Activated CD4-positive, alpha-beta T cell treated with anti-CD3 and anti-CD28 coated beads for 1 hour (primary cell): ENCODE measurements around the gene SLC11A2.
"Not testable (repeated sequence)": the region's sequence is repeated elsewhere in the genome, so short reads cannot be mapped to it uniquely, and the experiment has no call there.

Experiments used
- DNase-seq: peaks from one replicate; pipeline ENCODE4 v3.0.0-alpha.2; 2020

SLC11A2 gene

DNA sequence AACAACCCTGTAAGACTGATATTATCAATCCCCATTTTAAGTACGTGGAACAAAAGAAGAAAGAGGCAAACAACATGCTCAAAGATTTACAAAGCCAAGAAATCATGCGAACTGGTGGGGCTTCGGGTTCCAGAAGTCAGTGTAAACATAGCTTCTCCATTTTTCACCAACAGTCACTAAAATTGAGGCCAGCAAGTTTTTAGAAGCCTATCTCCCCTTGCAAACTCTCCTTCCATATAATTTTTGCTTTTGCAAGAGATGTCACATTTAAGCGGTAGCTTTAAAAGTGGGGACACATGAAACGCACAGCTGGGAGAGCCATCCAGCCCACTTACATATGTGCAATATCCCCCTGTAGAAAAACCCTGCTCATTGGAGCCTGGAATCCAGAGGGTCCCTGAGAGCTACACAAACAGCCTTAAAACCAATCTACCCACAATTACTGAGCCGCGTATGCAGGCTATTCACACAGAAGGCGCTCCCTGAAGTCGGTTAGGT is 797 bp downstream of the SLC11A2 start:
- no peak for DNase-seq

DNA sequence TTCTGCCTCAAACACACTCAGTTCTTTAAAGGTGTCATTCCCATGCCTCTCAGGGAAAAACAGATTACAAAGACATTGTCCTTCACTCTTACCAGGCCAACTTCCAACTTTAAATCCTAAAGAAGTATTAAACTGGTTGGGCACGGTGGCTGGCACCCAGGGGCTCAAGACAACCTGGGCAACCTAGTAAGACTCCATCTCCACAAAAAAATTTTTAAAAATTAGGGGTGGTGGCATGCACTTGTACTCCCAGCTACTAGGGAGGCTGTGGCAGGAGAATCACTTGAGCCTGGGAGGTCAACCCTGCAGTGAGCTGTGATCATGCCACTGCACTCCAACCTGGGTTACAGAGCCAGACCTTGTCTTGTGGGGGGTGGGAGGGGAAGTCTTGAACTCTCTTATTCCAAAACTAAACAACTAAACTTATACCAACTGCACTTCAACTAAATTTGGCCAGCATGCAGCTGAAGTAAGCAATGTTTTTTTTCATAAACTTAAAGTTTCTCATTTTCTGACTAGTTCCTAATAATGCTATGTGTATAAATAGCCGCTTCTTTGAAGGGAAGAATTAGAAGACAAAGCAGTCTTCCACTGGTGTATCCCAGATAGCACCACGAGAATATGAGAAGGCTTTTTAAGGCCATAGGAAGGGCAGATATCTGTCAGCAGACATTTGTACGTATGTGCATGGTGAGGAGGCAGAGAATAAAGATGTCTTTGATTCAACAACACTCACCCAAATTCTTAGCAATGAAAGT is 2.4 kb downstream of the SLC11A2 start:
- no peak for DNase-seq

DNA sequence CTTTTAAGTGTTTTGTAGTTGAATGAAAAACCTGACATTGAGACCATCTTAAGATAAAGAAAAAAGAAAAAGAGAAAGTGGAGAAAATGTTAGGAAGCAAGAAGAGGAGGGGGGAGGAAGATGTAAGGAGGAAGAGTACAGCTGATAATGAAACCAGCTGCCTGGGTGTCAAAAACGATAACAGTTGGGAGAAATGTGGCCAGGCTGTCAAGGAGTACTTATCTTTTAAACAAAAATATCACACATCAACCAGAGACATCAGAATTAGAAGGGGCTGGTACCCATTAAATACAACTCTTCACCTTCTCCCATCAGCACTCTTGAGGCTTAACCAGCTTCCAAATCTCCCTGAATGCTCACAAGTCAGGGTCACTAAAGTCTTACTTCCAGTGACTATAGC is 4.5 kb downstream of the SLC11A2 start:
- DNase-seq: no peak

DNA sequence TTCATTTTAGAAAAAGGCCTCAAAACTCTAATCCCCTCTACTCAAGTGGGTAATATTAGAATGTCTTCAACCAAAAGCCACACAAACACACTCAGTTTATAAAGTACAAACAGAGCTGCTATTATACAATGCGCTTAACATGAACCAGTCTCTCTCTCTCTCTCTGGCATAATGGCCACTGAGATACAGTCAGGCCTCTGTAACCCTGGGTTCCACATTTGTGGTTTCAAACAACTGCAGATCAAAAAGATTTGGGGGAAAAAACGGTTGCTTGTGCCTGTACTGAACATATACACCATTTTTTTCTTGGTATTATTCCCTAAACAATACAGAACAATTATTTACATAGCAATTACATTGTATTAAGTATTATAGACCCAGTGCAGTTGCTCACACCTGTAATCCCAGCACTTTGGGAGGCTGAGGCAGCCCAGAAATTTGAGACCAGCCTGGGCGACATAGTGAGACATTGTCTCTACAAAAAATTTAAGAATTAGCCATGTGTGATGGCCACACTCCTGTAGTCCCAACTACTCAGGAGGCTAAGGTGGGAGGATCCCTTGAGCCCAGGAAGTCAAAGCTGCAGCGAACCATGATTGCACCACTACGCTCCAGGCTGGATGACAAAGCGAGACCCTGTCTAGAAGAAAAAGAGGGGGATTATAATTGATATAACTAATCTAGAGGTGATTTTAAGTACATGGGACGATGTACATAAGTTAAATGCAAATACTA is 5.6 kb downstream of the SLC11A2 start:
- DNase-seq: no peak

DNA sequence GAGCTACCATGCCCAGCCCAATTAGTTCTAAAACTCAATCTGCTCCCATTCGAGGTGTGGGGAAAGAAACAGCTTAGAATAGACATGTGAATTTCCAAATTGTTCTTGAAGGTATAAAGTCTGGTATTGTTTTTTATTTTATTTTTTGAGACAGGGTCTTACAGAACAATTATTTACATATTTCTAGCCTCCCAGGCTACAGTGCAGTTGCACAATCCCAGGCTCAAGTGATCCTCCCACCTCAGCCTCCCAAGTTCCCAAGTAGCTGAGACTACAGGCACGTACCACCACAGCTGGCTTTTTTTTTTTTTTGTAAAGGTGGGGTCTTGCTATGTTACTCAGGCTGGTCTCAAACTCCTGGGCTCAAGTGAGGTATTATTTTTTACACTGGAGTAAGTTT is 6.3 kb downstream of the SLC11A2 start:
- DNase-seq: no peak

DNA sequence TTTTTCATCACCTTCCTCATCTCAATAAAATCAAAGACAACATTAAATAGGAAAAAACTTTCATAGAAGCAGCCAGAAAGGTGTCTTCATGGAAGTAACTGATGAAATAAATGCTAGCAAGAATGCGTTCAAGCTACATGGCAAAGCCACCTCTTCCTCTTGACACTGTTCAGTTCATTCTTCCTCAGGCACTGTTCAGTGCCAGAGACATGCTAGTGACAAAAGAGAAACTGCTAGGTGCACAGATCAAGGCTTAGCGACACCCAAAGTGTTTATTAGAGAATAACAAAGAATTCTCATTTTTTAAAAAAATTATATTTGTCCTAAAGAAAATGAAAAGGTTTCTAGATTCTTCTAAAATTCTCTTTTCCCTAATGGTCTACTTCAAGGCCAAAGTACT is 7.2 kb downstream of the SLC11A2 start:
- DNase-seq: no peak

DNA sequence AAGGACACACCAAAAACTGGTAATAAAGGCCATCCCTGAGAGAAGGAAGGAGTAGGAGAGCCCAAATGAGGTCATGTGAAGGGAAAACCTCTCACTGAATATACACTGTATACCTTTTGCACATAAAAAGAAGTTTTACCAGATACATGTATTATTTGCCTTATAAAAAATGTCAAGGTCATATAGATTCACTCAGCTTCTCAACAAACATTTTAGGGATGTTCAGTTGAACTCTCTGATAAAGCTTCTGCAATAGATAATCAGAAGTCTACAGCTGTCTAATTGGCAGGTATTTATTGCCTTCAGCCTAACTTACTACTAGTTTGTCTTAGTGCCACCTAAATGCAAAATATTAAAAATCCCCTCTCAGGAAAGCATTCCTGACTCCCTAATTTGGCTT is 8.7 kb downstream of the SLC11A2 start:
- DNase-seq: no peak

DNA sequence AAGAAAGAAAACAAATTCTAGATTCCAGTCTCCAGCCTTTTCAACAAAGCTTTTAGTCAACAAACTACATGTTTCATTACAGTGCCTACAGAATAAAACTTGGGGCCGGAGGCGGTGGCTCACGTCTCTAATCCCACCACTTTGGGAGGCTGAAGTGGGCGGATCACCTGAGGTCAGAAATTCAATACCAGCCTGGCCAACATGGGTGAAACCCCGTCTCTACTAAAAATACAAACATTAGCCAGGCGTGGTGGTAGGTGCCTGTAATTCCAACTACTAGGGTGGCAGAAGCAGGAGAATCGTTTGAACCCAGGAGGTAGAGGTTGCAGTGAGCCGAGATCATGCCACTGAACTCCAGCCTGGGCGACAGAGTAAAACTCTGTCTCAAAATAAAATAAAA is 11.7 kb downstream of the SLC11A2 start:
- not testable (repeated sequence) for DNase-seq

DNA sequence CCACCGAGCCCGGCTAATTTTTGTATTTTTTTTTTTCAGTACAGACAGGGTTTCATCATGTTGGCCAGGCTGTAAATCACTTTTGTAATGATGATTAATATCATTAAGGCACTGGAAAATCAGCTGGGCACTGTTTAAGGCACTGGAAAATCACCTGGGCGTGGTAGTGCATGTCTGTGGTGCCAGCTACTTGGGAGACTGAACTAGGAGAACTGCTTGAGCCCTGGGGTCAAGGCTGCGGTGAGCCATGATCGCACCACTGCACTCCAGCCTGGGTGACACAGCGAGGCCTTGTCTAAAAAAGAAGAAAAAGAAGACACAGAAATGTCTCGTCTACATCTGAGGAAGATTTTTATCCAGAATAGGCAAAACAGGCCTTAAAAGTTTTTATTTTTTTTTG is 12.7 kb downstream of the SLC11A2 start:
- no peak for DNase-seq

DNA sequence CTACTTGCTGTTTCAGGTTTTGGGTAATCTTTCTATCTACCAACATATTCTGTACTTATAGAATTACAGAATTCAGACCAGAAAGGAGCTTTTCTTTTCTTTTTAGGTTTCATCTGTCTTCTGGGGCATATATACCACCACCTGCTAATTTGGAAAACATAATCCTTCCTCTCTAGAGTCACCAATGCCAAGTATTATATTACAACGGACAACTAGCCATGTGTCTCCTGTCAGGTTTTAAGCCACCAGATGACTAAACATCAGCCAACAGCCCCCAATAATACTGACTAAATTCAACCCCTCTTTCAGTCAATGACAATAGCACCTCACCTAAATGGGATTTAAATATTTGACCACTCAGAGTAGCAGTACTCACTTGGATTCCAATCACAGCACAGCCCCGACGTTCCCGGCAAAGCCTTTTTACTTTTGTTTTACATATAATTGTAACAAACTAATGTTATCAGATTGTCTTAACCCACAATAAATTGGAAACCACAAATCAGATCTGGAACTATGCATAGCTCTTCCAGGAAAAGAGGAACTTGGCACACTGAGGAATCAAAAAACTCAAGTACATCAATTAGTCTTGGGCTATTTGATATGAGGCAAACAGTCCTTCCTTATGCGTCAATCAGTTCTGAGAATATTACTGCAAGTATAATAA is 13.5 kb downstream of the SLC11A2 start:
- DNase-seq: no peak

DNA sequence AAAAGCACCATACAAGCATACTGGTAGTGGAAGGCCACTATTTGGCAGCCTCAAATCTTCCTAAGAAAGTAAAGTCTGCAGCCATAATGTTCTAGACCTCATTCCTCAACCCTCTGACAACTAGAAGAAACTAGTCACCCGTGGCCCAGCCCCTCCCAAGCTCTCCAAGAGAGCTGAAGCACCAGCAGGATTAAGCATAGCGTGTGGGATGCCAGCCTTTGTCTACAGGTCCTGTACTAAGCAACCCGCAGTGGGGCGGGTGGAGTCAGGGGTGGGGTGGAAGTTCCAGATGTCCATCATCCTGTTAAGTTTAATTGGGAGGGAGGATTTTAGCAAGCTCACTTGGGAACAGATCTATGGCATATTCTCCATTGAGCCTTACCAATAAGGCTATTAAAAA is 14.2 kb downstream of the SLC11A2 start:
- no peak for DNase-seq

DNA sequence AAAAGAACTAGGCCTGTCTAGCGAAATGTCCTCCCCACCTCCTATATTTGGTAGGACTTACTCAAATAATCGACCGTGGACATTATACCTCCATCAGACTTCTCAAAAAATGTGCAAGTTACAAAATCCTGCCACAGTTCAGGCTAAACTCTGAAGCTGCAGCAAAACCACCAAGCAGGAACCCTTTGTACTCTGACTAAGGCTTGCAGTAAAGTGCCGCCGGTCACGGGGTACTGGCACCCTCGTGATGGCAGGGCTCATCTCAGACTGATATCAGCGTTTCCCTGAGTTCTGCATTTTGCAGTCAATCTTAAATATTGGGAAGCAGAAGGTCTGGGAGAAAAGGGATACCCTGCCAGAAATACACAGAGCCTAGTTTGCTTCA is 17.1 kb downstream of the SLC11A2 start:
- peak; percentile 47 for DNase-seq

DNA sequence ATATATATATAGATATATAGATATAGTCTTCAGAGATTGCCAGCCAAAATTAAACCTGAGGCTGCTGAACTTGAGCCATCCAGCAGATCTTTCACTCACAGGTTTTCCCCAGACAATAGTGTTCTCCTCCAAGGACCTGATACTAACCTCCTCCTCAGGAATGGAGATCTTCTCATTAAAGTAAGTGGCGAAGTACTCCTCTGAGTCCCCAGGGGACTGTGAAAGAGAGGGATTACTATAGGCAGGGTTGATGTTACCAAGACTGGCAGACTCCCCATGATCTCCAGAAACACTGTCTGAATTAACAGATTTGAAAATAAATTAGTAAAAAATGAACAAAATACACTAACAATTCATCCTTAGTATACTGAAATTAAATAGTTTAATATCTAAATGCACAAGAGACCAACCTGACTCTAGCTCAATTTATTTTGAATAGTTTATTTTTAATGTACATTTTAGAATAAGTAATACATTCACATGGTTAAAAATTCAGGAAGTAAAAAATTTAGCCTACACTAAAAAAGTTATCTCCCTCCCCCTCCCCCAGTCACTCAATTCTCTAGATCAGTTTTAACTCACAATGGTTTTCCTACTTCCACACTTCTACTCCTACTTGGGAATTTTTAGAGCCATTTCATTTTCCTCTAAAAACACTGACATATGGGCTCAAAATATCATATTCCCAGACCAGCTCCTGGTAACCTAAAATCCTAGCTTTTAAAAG is 17.7 kb downstream of the SLC11A2 start:
- DNase-seq: no peak

DNA sequence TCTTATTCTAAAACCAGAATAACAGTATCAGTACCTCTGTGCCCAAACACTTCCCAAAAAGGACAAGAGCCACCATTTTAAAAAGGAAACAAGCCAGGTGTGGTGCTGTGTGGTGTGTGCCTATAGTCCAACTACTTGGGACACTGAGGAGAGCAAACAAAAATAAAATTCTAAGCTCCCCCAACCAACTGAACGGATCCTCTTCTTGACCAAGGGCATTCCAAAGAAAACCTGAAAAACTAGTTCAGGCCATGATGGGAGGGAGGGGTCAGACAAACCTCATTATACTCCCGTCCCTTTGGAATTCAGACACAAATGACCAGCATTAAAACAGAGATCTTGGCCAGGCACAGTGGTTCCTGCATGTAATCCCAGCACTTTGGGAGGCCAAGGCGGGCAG is 20.5 kb downstream of the SLC11A2 start:
- no peak for DNase-seq

DNA sequence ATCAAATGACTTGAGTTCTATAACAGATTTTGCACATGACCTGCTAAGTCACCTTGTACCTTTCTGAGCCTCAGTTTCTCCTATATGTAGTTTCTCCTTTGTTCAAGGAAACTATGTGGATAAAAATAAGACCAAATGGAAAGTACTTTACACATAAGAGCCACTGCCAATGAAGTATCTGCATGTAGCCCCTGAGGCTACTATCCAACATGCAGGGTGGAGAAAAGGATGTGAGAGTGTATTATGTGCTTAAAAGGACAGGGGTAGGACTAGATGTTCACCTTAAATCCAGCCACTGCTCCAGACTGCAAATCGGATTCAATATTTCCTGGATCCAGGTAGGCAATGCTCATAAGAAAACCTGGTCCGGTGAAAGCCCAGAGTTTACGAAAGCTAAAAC is 21.2 kb downstream of the SLC11A2 start:
- no peak for DNase-seq

DNA sequence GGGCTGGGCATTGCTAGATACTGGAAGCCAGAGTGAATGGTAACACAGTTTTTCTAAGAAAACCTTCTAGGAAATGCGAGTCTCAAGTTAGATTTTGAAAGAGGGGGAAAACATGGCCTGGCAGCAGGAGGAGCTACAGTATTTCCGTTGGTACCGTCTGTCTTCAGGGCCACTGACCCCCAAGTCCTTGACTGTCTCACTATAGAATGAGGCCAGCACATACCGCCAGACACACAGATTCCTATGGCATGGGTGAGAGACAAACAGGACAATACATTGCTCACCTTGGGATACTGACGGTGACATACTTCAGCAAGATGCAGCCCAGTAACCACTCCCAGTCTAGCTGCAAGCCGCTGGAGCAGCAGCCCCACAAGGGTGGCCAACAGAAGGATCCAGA is 21.7 kb downstream of the SLC11A2 start:
- DNase-seq: no peak

DNA sequence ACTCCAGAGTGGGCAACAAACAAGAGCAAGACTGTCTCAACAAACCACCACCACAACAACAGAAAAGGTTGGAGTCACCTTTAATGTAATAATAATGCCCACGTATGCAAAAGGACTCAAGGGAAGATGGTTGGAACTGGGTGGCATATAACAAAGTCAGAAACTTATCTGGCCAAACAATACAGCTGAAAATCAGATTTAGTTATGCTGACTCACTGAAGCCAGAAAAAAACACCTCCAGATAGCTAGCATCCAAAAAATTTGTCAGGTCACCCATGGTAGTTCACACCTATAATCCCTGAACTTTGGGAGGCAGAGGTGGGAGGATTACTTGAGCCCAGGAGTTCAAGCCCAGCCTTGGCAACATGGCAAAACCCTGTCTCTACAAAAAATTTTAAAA is 24.4 kb downstream of the SLC11A2 start:
- no peak for DNase-seq

DNA sequence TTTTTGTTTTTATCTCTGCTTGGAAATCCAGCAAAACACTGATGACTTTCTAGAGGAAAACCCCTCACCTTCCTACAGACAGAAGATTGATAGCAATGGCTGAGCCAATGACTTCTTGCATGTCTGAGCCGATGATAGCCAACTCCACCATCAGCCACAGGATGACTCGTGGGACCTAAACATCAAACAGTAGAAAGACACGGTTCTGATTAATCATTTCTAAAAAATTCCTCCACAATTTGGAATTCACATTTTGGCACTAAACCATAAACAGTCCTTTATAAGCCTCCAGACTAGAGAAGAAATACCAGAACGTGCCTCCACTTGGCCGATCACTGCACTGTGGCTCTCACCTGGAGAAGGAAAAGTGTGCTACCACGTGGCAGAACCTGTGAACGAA is 25.9 kb downstream of the SLC11A2 start:
- DNase-seq: no peak

DNA sequence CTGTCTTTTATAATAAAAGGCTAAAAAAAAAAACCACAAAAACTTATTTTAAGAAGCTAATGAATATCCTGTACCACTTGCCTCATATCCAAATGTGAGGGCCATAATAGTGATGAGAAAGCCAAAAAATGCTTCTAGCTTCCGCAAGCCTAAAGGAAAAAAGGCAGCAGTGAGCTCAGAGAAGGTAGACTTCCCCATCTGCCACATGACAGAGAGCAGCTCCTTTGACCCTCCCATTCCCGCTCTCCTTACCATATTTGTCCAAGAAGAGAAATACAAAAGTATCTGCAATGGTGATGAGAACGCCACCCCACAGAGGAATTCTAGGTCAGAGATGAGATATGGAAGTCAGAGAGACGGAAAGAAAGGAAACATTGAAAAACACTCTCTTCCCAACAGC is 27.1 kb downstream of the SLC11A2 start:
- no peak for DNase-seq

DNA sequence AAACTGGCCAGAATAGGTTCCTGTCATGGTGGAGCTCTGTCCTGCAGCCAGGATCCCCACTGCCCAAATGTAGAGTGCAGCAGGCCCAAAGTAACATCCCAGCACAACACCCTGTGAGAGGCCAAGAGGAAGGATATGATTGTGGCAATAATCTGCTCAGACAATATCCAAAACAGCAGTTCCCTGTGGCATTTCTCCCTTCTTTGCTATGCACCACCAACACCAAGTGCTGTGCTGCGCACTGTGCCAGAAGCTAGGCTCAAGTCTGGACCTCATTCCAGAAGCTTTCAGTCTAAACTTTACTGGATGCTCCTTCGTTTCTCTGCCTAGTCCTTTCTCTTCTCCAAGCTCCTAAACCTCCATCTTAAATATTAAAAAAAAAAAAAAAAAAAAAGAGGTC is 33.4 kb downstream of the SLC11A2 start:
- DNase-seq: no peak

DNA sequence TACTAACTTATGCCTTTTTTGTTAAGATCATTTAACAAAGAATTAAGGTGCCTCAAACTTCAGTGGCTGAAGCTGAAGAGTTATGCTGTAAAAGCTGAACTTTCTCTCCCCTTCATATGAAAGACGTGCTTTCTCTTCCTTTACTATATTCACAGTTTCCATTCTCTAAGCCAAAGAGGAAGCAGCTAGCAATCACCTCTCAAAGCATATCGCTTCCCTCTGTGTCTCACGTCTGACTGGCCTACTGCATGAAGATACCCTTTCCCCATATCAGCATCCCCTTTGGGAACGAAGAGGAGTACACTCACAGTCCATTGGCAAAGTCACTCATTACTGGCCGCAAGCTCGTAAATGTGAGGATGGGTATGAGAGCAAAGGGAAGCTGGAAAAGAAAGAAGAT is 34.9 kb downstream of the SLC11A2 start:
- no peak for DNase-seq

DNA sequence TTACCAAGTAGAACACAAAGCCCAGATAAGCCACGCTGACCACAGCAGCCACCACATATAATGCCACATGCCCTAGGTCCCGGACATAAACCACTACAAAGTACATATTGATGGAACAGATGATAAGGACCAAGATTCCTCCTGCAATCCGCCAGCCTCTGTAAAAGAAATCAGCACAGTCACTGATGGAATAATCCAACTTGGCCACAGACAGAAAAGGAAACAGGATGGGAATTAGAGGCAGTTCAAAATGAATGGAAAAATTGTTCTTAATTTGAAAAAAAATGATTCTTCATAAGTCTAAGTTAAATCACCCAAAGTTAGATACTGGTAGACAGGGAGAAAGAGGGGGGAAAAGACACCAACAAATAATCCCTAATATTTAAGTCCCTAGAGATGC is 35.4 kb downstream of the SLC11A2 start:
- DNase-seq: no peak

DNA sequence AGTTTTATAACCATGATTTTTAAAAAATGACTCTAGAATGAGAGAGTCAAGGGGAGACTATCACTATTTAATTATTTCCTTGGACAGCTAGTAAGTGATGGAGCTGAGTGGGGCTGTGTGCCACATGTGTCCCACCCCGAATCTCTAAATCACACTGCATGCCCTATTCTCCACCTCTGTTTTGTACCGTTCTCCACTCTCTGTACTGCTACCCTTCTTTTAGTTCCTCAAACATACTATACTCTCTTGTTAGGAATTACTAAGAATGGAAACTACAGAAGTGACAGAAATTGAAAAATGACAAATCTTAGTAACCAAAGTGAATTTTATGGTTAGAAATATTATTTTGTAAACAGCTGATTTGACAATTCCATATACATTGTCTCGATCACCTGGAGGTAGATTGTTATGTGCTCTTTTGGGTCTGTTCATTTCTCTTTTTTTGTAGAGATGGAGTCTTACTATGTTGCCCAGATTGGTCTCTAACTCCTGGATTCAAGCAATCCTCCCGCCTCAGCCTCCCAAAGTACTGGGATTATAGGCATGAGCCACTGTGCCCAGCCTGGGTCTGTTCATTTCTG is 35.9 kb downstream of the SLC11A2 start:
- DNase-seq: no peak
